ENCODE data around the gene KCNK1.

GRCh38 chr1:233609926-233610325 is 4.0 kb upstream of the KCNK1 start:
- TF ChIP-seq CTCF (IDR thresholded peaks at IDR 0.05) (no peak), POLR2A (IDR thresholded peaks at IDR 0.05) (no peak)
